GM06990 (cell line): Measurements from ENCODE around the gene C16orf86.

ENCODE experiments used
- DNase-seq: peaks from one replicate; pipeline ENCODE4 v3.0.0-alpha.2; 2011; ENCODE audit not compliant: insufficient read length; ENCODE audit errors: extremely low read depth
- H3K27me3 ChIP-seq: replicated peaks from 2 replicates; pipeline ENCODE4 v1.6.0; 2011; ENCODE audit warnings: low read length; ENCODE audit not compliant: control insufficient read depth, insufficient read depth
- H3K36me3 ChIP-seq: 2 replicates; pipeline ENCODE4 v1.5.1; 2011; ENCODE audit warnings: low read length; ENCODE audit not compliant: control insufficient read depth, insufficient read depth
- H3K4me3 ChIP-seq: replicated peaks from 2 replicates; pipeline ENCODE4 v1.5.1; 2011; ENCODE audit warnings: low read depth, mild to moderate bottlenecking, control low read depth, low read length
- TF ChIP-seq, protein P1 (sequence below): IDR thresholded peaks from 2 replicates; pipeline ENCODE4 v1.5.1; 2011; ENCODE audit warnings: low read length, control low read depth, mild to moderate bottlenecking, inconsistent platforms; ENCODE audit not compliant: insufficient read depth, poor library complexity, severe bottlenecking

C16orf86 gene

DNA sequence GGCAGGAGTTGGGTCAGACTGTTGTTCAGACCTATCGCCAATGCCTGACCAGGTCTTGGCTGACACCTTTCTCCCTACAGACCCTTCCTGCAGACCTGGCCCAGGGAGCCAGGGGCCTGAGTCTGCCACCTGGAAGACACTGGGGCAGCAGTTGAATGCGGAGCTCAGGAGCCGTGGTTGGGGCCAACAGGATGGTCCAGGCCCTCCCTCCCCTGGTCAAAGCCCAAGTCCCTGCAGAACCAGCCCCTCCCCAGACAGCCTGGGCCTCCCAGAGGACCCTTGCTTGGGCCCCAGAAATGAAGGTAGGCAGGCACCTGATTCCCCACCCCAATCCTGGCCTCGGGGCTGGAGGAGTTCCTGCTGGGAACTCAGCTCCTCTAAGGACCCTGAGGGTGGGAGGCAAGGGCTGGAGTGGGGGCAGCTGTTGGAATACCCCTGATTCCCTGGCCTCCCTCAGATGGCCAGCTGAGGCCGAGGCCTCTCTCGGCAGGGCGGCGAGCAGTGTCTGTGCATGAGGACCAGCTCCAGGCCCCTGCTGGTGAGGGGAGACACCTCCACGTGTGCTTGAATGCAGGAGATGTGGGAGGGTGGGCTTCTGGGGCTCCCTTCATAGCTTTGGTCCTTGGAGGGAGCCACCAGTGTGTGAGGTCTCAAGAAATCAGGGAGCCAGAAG lies 10.1 kb upstream of the C16orf86 start:
- Histone ChIP-seq H3K27me3 (no peaks in the 10 kb centered on the region), H3K4me3 (no peak overlapping the region), H3K36me3 (peaks cover 35% of the 10 kb centered on the region)
- no peak for DNase-seq
- TF ChIP-seq, protein P1, sequence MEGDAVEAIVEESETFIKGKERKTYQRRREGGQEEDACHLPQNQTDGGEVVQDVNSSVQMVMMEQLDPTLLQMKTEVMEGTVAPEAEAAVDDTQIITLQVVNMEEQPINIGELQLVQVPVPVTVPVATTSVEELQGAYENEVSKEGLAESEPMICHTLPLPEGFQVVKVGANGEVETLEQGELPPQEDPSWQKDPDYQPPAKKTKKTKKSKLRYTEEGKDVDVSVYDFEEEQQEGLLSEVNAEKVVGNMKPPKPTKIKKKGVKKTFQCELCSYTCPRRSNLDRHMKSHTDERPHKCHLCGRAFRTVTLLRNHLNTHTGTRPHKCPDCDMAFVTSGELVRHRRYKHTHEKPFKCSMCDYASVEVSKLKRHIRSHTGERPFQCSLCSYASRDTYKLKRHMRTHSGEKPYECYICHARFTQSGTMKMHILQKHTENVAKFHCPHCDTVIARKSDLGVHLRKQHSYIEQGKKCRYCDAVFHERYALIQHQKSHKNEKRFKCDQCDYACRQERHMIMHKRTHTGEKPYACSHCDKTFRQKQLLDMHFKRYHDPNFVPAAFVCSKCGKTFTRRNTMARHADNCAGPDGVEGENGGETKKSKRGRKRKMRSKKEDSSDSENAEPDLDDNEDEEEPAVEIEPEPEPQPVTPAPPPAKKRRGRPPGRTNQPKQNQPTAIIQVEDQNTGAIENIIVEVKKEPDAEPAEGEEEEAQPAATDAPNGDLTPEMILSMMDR = no peak

DNA sequence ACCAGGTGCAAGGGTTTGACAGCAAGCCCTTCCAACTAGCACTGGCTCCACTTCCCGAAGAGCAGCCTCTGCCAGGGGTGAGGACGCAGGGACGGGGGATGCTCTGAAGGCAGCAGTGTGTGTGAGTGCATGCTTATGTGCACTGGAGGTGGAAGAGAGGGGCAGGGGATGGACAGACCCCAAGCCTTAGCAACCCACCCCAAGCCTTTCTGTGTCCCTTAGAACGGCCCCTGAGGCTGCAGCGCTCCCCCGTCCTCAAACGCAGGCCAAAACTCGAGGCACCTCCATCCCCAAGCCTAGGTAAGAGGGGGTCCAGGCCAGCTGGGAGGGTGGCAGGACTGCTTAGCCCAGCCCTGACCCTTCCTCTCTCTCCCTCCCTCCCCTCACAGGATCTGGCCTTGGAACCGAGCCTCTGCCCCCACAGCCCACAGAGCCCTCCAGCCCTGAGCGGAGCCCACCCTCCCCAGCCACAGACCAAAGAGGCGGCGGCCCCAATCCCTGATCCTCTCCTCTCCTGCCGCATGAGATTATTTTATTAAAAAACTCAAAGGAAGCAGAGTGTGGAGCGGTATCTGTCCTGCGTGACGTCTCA lies 9.5 kb upstream of the C16orf86 start:
- DNase-seq = no peak
- TF ChIP-seq, protein P1 = no peak
- peaks cover 29% of the 10 kb centered on the region for H3K36me3 ChIP-seq
- H3K27me3 ChIP-seq = no peaks in the 10 kb centered on the region
- no peak overlapping the region for H3K4me3 ChIP-seq

DNA sequence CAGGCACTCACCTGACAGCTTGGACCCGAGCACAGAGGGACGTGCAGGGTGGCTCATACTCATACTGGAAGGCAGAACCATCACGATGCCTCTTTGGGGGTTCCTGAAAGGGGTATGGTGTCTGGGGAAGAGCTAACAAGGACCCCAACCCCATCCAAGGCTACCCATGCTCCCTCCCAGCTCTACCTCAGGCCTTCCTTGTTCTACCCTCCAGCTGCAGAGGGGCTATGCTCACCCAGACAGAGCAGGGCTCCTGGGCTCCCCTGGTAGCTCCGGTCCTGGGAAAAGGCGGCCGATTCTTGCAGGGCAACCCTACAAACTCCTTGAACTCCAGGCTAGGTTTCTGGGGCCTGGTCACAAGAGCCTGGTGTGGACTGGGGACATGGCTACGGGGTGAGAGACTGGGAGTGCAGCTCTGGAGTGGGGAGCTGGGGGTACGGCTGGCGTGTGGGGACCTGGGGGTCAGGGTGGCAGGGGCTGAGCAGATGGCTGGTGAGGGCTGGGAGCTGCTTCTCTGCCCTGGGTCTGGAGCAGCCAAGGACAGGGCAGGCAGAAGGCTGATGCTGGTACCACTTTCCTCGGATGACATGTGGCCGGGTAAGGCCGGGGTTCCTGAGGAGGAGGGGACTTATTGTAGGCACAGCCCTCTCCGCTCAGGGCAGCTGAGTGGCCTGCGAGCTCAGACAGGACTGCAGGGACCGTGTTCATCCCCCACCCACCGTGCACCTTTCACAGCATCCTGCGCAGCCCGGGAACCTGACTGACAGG lies 8.7 kb upstream of the C16orf86 start:
- Histone ChIP-seq H3K27me3 (no peaks in the 10 kb centered on the region), H3K4me3 (no peak overlapping the region), H3K36me3 (peaks cover 25% of the 10 kb centered on the region)
- no peak for DNase-seq
- TF ChIP-seq, protein P1 = no peak

DNA sequence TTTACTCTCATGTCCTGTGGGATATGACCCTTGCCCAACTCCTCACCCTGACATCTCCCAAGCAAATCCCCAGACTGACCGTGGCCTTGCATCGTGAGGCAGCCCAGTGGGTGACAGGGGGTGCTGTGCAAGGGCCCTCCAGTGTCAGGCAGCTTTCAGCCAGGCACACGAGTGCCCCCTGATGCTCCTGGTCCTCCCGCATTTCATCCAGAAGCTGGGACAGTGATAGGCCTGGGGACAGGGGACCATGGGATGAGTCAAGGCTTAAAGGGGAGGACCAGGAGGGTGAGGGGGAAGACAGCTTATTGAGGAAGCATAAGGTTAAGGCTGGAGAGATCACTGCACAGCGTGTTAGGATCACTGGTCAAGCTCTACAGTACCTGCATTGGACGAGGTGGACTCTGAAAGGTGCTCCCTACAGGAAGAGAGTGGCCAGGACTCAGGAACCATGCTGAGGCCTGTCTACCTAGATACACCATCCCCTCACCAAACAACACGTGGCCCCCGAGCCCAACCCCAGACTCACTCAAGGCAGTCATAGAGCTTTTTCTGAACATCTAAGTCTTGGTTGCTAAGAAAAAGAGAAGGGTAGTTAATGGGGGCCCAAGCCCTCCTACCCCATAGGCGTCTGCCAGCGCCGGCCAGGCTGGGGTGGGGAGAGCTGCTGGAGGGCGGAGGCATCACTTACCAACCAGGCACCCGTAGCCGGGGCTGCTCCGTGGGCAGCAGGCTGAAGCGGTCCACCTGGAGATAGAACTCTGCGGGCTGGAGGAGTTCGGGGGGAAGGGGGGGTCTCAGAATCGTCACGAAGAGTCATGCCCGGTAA lies 7.6 kb upstream of the C16orf86 start:
- H3K36me3 ChIP-seq = peaks cover 25% of the 10 kb centered on the region
- DNase-seq = no peak
- TF ChIP-seq, protein P1 = no peak

DNA sequence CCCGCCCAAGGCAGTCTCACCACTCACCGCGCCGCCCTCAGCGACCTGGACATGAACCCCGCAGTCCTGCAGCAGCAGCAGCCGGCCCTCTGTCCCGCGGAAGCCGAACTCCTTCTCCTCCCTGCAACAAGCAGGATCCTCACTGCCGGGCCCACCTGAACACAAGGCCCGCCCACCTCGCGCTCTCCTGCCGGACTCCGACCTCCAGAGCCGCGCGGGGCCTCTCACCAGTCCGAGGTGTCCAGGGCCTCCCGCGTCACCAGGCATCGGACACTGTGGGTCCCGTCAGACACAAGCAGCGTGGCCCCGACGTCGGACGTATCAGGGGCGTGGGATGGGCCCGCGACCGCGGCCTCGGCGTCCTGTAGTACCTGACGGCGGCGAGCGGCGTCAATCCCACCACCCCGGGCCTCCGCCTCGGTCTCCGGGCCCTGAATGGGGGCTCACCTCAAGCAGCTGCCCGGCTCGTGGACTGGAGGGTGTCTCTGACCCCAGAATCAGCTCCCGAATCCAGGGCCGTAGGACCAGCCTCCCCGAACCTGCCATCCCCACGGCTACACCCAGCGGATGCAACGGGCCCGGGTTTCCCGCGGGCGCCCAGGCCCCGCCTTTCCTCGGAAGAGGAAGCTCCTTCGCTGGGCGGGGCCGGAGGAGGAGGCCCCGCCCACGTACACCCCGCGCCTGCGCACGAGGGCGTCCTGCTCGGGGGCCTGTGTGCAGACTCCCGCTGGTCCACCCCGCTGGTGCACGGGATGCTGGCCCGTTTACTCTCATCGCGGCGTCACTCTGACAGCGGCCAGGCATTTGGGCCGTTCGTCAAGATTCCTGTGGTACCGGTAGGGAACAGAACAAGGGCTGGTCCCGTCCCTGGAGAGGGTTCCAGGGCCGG lies 6.7 kb upstream of the C16orf86 start, which contains the start of gene ACD:
TSS of gene ACD (minus strand) at position 586 of the 889 bp plus-strand sequence. CDS start at position 546, 40 bp downstream.
- peak within 1 kb of the TSS; percentile 94 for H3K4me3 ChIP-seq
- peak; percentile 96 for DNase-seq
- H3K27me3 ChIP-seq = no peaks in the 10 kb centered on the region
- peaks cover 17% of the 10 kb centered on the region for H3K36me3 ChIP-seq
- TF ChIP-seq, protein P1 = no peak

More for the DNA sequence above, 7.6 kb upstream of the C16orf86 start:
- Histone ChIP-seq H3K4me3 (peak overlapping the region; percentile 94), H3K27me3 (no peaks in the 10 kb centered on the region)
